CD4-positive, alpha-beta T cell (primary cell): ENCODE results near the gene RAD51B. TPM values are rescaled to one million over a fixed set of nuclear protein-coding genes. Genes with fewer than 3 reads are reported as not detected.
A peak's percentile ranks its signal among the peaks of the same experiment; 100 is the strongest.

Source experiments
- ATAC-seq: fragments of 200-7000 bp; cut with Tn5 transposase; one replicate; pipeline ENCODE4 v1.10.0; 2022; ENCODE audit warnings: mild to moderate bottlenecking; ENCODE audit not compliant: poor library complexity
- CTCF ChIA-PET: fragments of 350-600 bp; sonication (Branson Sonifier 250); formaldehyde crosslinking; loops from one replicate; lab custom pipeline; 2021; ENCODE audit warnings: antibody characterized with exemption, inconsistent platforms; lab: Charles Lee
- POLR2A ChIA-PET: fragments of 350-600 bp; sonication (Branson Sonifier 250); formaldehyde crosslinking; loops from one replicate; lab custom pipeline; 2021; ENCODE audit warnings: antibody characterized with exemption, inconsistent platforms; lab: Charles Lee
- DNase-seq, 14 experiments: peaks; one replicate each; pipeline ENCODE4 v3.0.0-alpha.2; 2013 to 2020; ENCODE audit warnings: mixed read lengths in 2 of 14
- H3K27ac ChIP-seq, 2 donors: one replicate each; pipeline versions ENCODE4 v1.5.1 to v1.7.0; 2013; ENCODE audit warnings: low read length in 2 of 2, low read depth in 1 of 2, mild to moderate bottlenecking in 1 of 2
- H3K27me3 ChIP-seq, 2 experiments: 1 replicate in 1 of 2; 2 replicates in 1 of 2; pipeline versions ENCODE4 v1.6.1 to v1.7.0; 2013; ENCODE audit warnings: low read length in 2 of 2, control low read depth in 1 of 2, mild to moderate bottlenecking in 1 of 2, moderate library complexity in 1 of 2; ENCODE audit not compliant: insufficient read depth in 2 of 2, control insufficient read depth in 1 of 2
- H3K36me3 ChIP-seq: one replicate; pipeline ENCODE4 v1.6.1; 2013; ENCODE audit warnings: low read length, control low read depth; ENCODE audit not compliant: insufficient read depth
- H3K4me1 ChIP-seq: one replicate; pipeline ENCODE4 v1.6.1; 2013; ENCODE audit warnings: low read length, control low read depth; ENCODE audit not compliant: insufficient read depth
- H3K4me3 ChIP-seq: one replicate; pipeline ENCODE4 v1.5.1; 2013; ENCODE audit warnings: mild to moderate bottlenecking, low read length, moderate library complexity
- H3K9me3 ChIP-seq, 2 experiments: 1 replicate in 1 of 2; 2 replicates in 1 of 2; pipeline versions ENCODE4 v1.6.1 to v1.7.0; 2013; ENCODE audit warnings: low read length in 2 of 2, mild to moderate bottlenecking in 2 of 2, control low read depth in 1 of 2, moderate library complexity in 1 of 2; ENCODE audit not compliant: control insufficient read depth in 1 of 2, insufficient read depth in 1 of 2
- H3K27ac Mint-ChIP-seq: one replicate; pipeline ENCODE4 v1.8.0; 2020; ENCODE audit warnings: mixed read lengths
- H3K27me3 Mint-ChIP-seq: one replicate; pipeline ENCODE4 v1.8.0; 2021; ENCODE audit warnings: mixed read lengths
- H3K36me3 Mint-ChIP-seq: one replicate; pipeline ENCODE4 v1.8.0; 2021; ENCODE audit warnings: low read depth, mixed read lengths
- H3K4me1 Mint-ChIP-seq: one replicate; pipeline ENCODE4 v1.8.0; 2021; ENCODE audit warnings: low read depth, mixed read lengths
- H3K4me3 Mint-ChIP-seq: one replicate; pipeline ENCODE4 v1.8.0; 2020; ENCODE audit warnings: mild to moderate bottlenecking, mixed read lengths
- H3K9me3 Mint-ChIP-seq: one replicate; pipeline ENCODE4 v1.8.0; 2020; ENCODE audit warnings: mixed read lengths
- intact Hi-C, 2 experiments: fragments of 100-400 bp; cut with DNase I in 1 of 2; cut with micrococcal nuclease in 1 of 2; formaldehyde crosslinking; loops; one replicate each; pipeline versions ENCODE4 v1.15.1 to v1.9.0; 2023 to 2025; cut with DNase I, micrococcal nuclease
- total RNA-seq, 174 experiments: library from RNA in 2 of 174; stranded (reverse) in 2 of 174; gene quantifications; one replicate each; pipeline ENCODE4 v1.2.3 and lab custom pipeline; 2021 to 2026
- TF ChIP-seq, protein P1 (sequence below): fragments of 200-600 bp; IDR thresholded peaks from one replicate; pipeline ENCODE4 v1.8.0; 2022; ENCODE audit warnings: antibody characterized with exemption, mild to moderate bottlenecking

The RAD51B gene
- total RNA-seq, 2 experiments from 2014 or later = 18.4 to 20.0 TPM

DNA sequence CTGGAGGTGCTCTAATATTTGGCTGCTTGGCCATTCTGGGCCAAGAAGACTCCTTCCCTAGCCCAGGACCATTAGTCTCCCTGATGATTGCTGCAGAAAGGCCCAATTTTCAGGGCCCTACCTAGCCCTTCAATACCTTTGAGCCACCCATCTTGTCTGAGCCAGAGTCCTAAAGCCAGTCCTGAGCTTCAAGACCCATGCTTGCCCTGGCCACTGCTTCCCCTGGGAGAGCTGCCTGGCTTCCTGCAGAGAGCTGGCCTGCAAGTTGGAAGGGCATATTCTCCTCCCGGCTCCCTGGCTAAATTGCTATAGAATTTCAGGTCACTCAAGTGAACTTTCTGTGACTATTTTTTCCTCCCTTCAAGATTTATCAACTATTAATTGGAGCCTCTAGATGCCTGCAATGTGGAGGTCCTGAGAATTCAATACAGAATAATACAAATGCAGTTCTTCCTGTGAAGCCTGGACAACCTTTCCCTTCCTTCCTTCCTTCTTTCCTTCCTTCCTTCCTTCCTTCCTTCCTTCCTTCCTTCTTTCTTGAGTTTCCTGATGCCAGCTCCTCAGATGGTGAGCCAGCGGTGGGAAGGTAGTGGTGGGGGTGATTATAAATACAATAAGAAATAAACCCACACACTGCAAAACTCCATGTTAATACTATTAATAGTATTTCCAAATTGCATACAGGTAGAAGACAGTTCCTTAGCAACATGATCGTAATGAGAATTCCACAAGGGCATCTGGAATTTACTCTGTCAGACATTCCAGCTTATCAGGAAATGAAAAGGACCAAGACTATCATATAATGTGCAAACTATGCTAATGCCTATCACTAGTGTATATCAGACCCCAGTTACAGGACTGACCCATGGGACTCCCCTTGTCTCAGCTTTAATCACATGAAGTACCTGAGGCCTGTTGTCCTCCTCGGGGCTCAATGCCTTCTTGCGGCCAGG is 865.2 kb downstream of the RAD51B start:
- ChIA-PET POLR2A (interaction anchor here (0.7 to 2.6 kb wide), 18 partner anchors 9 to 402 kb away, joined by 3 to 41 read pairs (median 4); partner anchors contain the start of gene ZFP36L1), CTCF (interaction anchor here (0.8 to 1.7 kb wide), 6 partner anchors 97 to 177 kb away, joined by 3 to 7 read pairs (median 5); no protein-coding TSS in a partner anchor)
- intact Hi-C loops = loop anchor here (1.0 to 10.0 kb wide), 7 partner anchors 60 to 420 kb away; no protein-coding TSS in a partner anchor
- no peak for DNase-seq
- TF ChIP-seq, protein P1, sequence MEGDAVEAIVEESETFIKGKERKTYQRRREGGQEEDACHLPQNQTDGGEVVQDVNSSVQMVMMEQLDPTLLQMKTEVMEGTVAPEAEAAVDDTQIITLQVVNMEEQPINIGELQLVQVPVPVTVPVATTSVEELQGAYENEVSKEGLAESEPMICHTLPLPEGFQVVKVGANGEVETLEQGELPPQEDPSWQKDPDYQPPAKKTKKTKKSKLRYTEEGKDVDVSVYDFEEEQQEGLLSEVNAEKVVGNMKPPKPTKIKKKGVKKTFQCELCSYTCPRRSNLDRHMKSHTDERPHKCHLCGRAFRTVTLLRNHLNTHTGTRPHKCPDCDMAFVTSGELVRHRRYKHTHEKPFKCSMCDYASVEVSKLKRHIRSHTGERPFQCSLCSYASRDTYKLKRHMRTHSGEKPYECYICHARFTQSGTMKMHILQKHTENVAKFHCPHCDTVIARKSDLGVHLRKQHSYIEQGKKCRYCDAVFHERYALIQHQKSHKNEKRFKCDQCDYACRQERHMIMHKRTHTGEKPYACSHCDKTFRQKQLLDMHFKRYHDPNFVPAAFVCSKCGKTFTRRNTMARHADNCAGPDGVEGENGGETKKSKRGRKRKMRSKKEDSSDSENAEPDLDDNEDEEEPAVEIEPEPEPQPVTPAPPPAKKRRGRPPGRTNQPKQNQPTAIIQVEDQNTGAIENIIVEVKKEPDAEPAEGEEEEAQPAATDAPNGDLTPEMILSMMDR = no peak
- Mint-ChIP-seq H3K36me3 (no peaks in the 10 kb centered on the region), H3K4me1 (peaks cover 73% of the 10 kb centered on the region), H3K4me3 (peak overlapping the region; percentile 43), H3K27me3 (no peaks in the 10 kb centered on the region), H3K9me3 (no peaks in the 10 kb centered on the region), H3K27ac (peak overlapping the region; percentile 94)
- H3K4me3 ChIP-seq = no peak overlapping the region
- H3K4me1 ChIP-seq = peaks cover 59% of the 10 kb centered on the region
- no peak for ATAC-seq
- H3K27me3 ChIP-seq = no peaks in the 10 kb centered on the region
- no peaks in the 10 kb centered on the region for H3K9me3 ChIP-seq
- H3K27ac ChIP-seq = peak overlapping the region; percentile 62 to 87
- no peaks in the 10 kb centered on the region for H3K36me3 ChIP-seq

DNA sequence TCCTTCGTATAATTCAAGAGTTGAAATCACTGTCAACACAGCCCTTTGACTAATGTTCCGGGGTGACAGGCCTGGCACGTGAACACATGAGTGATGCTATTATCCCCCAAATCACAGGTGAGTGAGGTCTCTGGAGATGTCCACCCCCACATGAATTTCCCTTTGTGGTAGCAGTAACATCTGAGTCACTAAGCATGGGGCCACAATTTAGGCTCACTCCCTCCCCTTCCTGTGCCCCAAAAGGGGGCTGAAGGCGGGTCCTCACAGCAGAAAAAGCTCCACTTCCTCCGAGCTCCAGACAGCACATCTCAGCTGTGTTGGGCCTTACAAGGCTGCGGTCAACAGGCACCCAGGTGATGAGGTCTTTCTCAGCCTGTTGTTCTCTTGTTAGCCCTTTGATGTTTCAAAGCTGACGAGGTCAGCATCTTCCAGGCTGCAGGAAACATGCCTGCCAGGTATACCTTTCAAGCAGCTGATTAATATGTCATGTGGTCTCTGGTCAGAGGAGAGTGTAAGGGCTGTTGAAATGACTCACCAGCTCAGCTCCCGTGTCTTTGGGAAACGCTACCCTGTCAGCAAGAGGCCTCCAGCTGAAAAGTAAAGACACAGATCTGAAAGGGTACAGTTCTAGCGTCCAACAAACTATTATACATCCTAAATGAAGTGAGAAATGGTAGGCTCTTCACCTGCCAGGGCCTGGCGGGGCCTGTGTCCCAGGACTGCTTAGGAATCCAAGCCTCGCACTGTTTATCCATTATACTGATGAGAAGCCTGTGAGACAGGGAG is 866.0 kb downstream of the RAD51B start:
- TF ChIP-seq, protein P1 = no peak
- no peaks in the 10 kb centered on the region for H3K27me3 Mint-ChIP-seq
- ChIA-PET CTCF (interaction anchor here (0.8 to 1.7 kb wide), 9 partner anchors 29 to 437 kb away, joined by 3 to 7 read pairs (median 4); partner anchors contain the start of gene ZFP36L1), POLR2A (interaction anchor here (0.6 to 2.6 kb wide), 23 partner anchors 8 to 402 kb away, joined by 3 to 41 read pairs (median 4); partner anchors contain the start of gene ZFP36L1)
- intact Hi-C loops = loop anchor here (1.0 to 10.0 kb wide), 7 partner anchors 61 to 421 kb away; no protein-coding TSS in a partner anchor
- Histone ChIP-seq H3K4me1 (peaks cover 59% of the 10 kb centered on the region), H3K9me3 (no peaks in the 10 kb centered on the region), H3K27me3 (no peaks in the 10 kb centered on the region), H3K27ac (peak overlapping the region; percentile 62 to 87), H3K36me3 (no peaks in the 10 kb centered on the region), H3K4me3 (no peak overlapping the region)
- peak overlapping the region; percentile 94 for H3K27ac Mint-ChIP-seq
- DNase-seq (peak; percentile 62 to 96 (median 80)), ATAC-seq (peak; percentile 84)
- no peaks in the 10 kb centered on the region for H3K36me3 Mint-ChIP-seq
- peaks cover 70% of the 10 kb centered on the region for H3K4me1 Mint-ChIP-seq
- peak overlapping the region; percentile 3 for H3K4me3 Mint-ChIP-seq
- no peaks in the 10 kb centered on the region for H3K9me3 Mint-ChIP-seq

DNA sequence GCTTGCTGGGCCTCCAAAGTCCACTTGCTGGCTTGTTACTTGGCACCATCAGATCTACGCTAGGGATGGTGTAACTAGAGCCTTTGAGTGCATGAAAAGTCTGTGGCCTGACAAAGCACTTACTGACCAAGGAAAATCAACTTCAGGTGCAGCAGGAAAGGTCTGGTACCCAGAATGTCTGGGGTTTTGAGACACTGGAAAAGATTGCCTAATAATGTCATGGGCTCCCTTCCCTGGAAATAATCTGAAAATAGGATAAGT is 866.6 kb downstream of the RAD51B start:
- TF ChIP-seq, protein P1 = no peak
- Mint-ChIP-seq H3K4me3 (no peak overlapping the region), H3K9me3 (no peaks in the 10 kb centered on the region), H3K27ac (peak overlapping the region; percentile 94), H3K4me1 (peaks cover 67% of the 10 kb centered on the region), H3K36me3 (no peaks in the 10 kb centered on the region), H3K27me3 (no peaks in the 10 kb centered on the region)
- Histone ChIP-seq H3K9me3 (no peaks in the 10 kb centered on the region), H3K27ac (peak overlapping the region; percentile 62 to 87), H3K27me3 (no peaks in the 10 kb centered on the region), H3K4me3 (no peak overlapping the region), H3K36me3 (no peaks in the 10 kb centered on the region), H3K4me1 (peaks cover 54% of the 10 kb centered on the region)
- POLR2A ChIA-PET = interaction anchor here (0.6 to 2.6 kb wide), 18 partner anchors 8 to 403 kb away, joined by 3 to 41 read pairs (median 4); partner anchors contain the start of gene ZFP36L1
- DNase-seq (no peak), ATAC-seq (no peak)
- intact Hi-C loops = loop anchor here (5.0 to 10.0 kb wide), 4 partner anchors 61 to 421 kb away; no protein-coding TSS in a partner anchor
- CTCF ChIA-PET = interaction anchor here (0.8 to 1.7 kb wide), 7 partner anchors 29 to 437 kb away, joined by 3 to 7 read pairs (median 4); partner anchors contain the start of gene ZFP36L1
